ENCODE results near the gene LAMB2. TPM values are rescaled to one million over a fixed set of nuclear protein-coding genes. Genes with fewer than 3 reads are reported as not detected.

LAMB2 gene
- total RNA-seq, 1 donor from 2014 or later: 772 TPM

GRCh38 chr3:49120438-49121131 is 12.3 kb downstream of the LAMB2 start, which contains the start of gene USP19:
Gene USP19 (minus strand): TSS chr3:49120823. CDS start chr3:49119145, 1,678 bp downstream.
- Histone ChIP-seq H3K4me3 (peak within 1 kb of the TSS; percentile 99), H3K4me1 (peaks cover 41% of the 10 kb centered on the region), H3K27ac (replicated peaks) (peak within 1 kb of the TSS; percentile 98), H3K9me3 (replicated peaks) (no peaks in the 10 kb centered on the region), H3K27me3 (ENCODE audit: low read depth) (no peaks in the 10 kb centered on the region), H3K36me3 (peaks cover 80% of the 10 kb centered on the region)
- no peak for TF ChIP-seq CTCF (IDR thresholded peaks at IDR 0.05; ENCODE audit: borderline replicate concordance)
- intact Hi-C loops (cut with micrococcal nuclease): no loop called here
- DNase-seq: peak; percentile 96

- H3K4me1 ChIP-seq: peaks cover 41% of the 10 kb centered on the region
- H3K9me3 ChIP-seq (replicated peaks): no peaks in the 10 kb centered on the region
- peak overlapping the region; percentile 99 for H3K4me3 ChIP-seq
- intact Hi-C loops (cut with micrococcal nuclease): no loop called here
- peak overlapping the region; percentile 98 for H3K27ac ChIP-seq (replicated peaks)
- H3K36me3 ChIP-seq: peaks cover 80% of the 10 kb centered on the region
- no peak for TF ChIP-seq CTCF (IDR thresholded peaks at IDR 0.05; ENCODE audit: borderline replicate concordance)
- no peaks in the 10 kb centered on the region for H3K27me3 ChIP-seq (ENCODE audit: low read depth)
- DNase-seq: no peak
Observed at GRCh38 chr3:49120096-49120437, 12.8 kb downstream of the LAMB2 start.

- H3K27ac ChIP-seq (replicated peaks): peak overlapping the region; percentile 98
- H3K4me1 ChIP-seq: peaks cover 41% of the 10 kb centered on the region
- no peak for DNase-seq
- intact Hi-C loops (cut with micrococcal nuclease): no loop called here
- peak overlapping the region; percentile 99 for H3K4me3 ChIP-seq
- no peak for TF ChIP-seq CTCF (IDR thresholded peaks at IDR 0.05; ENCODE audit: borderline replicate concordance)
- no peaks in the 10 kb centered on the region for H3K9me3 ChIP-seq (replicated peaks)
- peaks cover 80% of the 10 kb centered on the region for H3K36me3 ChIP-seq
- H3K27me3 ChIP-seq (ENCODE audit: low read depth): no peaks in the 10 kb centered on the region
Observed at GRCh38 chr3:49119439-49119838, 13.4 kb downstream of the LAMB2 start.

DNA sequence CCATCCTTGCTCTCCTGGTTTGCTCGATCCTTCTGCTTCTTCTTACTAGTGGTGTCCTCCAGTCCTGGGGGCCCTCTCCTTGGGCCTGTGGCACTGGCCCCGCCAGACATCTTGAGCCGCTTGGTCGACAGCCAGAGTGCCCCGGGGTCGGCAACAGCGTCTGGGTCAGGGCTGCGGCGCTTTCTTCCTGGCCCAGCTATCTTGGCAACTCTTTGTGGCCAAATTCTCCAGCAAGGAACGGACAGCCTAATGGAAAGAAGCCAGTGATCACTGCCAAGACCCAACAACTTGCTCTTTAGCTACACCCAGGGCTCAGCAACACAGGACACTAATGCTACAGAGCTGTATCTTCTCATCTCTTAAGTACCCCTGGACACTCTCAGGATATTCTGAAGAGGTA is 13.8 kb downstream of the LAMB2 start:
- DNase-seq: no peak
- H3K36me3 ChIP-seq: peaks cover 80% of the 10 kb centered on the region
- no peaks in the 10 kb centered on the region for H3K27me3 ChIP-seq (ENCODE audit: low read depth)
- intact Hi-C loops (cut with micrococcal nuclease): no loop called here
- H3K4me3 ChIP-seq: peak overlapping the region; percentile 99
- peaks cover 41% of the 10 kb centered on the region for H3K4me1 ChIP-seq
- TF ChIP-seq CTCF (IDR thresholded peaks at IDR 0.05; ENCODE audit: borderline replicate concordance): no peak
- no peaks in the 10 kb centered on the region for H3K9me3 ChIP-seq (replicated peaks)
- H3K27ac ChIP-seq (replicated peaks): peak overlapping the region; percentile 98

GRCh38 chr3:49112262-49112661 is 20.6 kb downstream of the LAMB2 start:
- Histone ChIP-seq H3K27me3 (ENCODE audit: low read depth) (no peaks in the 10 kb centered on the region), H3K9me3 (replicated peaks) (no peaks in the 10 kb centered on the region), H3K4me1 (peaks cover 12% of the 10 kb centered on the region), H3K27ac (replicated peaks) (no peak overlapping the region), H3K4me3 (no peak overlapping the region), H3K36me3 (peaks cover 100% of the 10 kb centered on the region)
- TF ChIP-seq CTCF (IDR thresholded peaks at IDR 0.05; ENCODE audit: borderline replicate concordance): no peak
- intact Hi-C loops (cut with micrococcal nuclease): no loop called here
- DNase-seq: no peak
